A204.1 (cell line): ENCODE data around the gene PAM.

Experiments used
- FAIRE-seq: peaks from 2 replicates; lab custom pipeline; 2012; peaks lifted over from hg19 to GRCh38; lab: Jason Lieb, UNC

The PAM gene

GRCh38 chr5:102863058-102863457 lies 108.0 kb downstream of the PAM start:
- no peak for FAIRE-seq

DNA sequence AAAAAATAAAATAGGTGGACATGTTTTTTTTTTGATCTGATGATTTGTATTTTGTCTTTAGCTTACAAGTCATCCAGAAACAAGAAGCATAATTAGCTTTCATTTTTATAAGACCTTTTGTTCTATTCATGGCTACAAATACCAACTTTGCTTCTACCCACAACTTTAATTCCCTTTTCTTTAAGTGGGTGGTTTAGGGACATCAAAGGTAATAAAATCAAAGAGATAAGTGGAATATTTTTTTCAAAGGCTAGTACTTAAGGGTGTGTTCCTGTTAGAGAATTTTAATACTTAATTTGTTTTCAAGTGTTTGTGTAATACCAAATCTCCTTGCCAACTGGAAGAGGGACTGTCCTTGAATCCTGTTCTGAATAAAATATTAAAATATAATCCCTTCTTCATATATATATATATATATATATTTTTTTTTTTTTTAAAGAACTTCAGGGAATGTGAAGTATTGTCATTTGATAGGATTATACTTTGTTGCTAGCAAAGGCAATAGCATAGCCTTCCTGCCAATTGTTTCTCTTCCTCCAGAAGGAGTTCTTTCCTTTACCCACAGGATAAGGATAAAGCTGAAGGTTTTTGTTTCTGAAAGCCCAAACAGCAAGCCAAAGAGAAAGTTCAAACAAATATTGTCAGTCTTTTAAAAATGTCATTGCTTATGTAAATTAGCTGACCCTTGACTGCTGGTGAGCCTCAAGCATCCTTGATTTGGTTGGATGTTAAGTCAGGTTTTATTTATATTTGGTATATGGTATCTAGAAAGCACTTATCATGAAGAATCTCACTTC lies 108.9 kb downstream of the PAM start:
- no peak for FAIRE-seq

- FAIRE-seq, result no peak
Measured at GRCh38 chr5:102865171-102865509, 110.0 kb downstream of the PAM start.

DNA sequence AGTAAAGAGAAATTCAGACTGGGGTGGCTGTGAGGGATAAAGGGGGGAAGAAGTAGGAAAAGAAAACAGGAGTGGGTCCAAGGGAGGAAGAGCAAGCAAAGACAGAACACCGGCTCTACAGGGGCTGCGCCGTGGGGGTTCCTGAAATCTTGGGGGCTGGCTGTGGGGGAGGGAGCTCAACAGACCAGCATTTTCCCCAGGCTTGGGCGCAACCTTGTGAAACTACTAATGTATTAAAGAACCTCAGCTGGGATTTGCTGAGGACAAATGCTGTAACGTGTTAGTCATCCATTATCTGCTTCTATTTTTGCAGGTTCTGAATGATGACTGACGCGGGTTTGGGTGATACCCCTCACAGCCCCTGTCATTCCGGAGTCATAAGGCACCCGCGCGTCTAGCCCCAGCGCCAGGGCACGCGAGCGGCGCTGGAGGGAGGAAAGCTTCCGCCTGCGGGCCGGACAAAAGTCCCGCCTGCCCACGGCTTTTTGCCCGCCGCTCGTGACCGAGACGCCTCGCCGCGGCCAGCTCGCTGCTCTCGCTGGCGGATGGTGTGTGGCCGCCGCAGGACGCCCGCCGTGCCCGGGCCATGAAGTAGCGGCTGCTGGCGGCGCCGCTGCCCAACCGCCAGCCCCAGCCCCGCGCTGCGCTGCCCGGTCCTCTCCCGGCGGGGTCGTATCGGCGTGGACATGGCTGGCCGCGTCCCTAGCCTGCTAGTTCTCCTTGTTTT lies 110.6 kb downstream of the PAM start:
- no peak for FAIRE-seq

DNA sequence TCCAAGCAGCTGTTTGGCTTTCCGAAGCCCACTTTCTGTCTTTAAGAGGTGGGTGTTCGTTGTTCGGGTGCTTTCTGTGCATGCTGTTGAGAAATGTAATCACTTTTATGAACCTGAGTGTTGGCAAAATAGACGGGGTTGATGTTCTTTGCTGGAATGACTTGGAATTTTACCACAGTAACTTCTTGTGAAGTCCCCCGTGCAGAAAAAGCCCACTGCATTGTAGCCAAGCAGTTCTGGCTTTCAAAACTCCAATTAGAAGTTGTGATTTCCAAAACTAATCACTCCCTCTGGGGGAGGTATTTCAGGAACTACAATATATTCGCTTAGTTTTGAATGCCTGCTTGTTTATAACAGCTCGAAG lies 111.1 kb downstream of the PAM start:
- no peak for FAIRE-seq

- no peak for FAIRE-seq
Measured at GRCh38 chr5:102867992-102868662, 113.0 kb downstream of the PAM start.

GRCh38 chr5:102869230-102869629 lies 114.1 kb downstream of the PAM start:
- FAIRE-seq, result no peak

DNA sequence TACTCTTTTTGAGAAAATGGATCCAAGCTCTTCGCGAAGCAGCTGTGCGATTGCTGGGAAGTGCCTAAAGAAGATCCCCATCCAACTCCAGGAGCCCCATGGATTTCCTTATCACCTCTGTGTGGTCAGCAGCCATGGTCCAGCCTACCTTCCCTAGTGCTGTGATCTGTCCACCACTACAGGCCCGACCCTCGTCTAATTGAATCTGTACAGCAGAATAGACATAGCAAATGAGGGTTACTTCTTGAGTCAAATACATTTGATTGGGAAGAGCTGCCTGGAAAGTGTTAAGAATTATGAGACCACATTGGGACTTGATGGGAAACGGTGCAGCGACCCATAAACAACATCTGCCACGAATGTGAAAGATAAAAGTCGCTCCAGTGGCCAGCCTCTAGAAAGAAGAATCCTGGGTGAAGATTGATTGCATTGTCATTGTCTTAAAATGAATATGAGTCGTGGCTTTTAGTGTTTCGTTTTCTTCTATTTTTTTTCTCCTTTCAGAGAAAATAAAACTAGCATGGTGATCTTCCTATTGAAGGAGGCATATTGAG lies 118.4 kb downstream of the PAM start:
- no peak for FAIRE-seq

DNA sequence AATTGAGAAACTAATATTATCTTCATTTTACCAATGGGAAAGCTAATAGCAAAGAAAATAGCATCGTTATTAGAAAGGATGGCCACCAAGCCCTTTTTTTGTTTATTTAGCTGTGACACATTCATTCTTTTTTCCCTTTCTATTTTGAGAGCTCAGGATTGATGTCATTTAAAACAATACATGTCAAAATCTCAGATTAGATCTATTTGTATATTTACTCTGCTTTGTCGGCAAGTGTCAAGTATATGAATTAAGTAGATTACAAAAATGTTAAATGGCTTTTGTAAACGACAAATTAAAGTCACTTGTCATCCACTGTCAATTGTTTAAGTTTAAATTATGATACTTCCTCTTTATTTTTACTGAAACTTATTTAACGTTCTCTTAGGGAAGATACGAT lies 118.9 kb downstream of the PAM start:
- FAIRE-seq, result no peak

GRCh38 chr5:102875721-102876123 lies 120.6 kb downstream of the PAM start:
- no peak for FAIRE-seq

GRCh38 chr5:102876610-102877009 lies 121.5 kb downstream of the PAM start:
- no peak for FAIRE-seq

GRCh38 chr5:102879741-102880140 lies 124.6 kb downstream of the PAM start:
- FAIRE-seq, result no peak

GRCh38 chr5:102886586-102886985 lies 131.5 kb downstream of the PAM start:
- no peak for FAIRE-seq

DNA sequence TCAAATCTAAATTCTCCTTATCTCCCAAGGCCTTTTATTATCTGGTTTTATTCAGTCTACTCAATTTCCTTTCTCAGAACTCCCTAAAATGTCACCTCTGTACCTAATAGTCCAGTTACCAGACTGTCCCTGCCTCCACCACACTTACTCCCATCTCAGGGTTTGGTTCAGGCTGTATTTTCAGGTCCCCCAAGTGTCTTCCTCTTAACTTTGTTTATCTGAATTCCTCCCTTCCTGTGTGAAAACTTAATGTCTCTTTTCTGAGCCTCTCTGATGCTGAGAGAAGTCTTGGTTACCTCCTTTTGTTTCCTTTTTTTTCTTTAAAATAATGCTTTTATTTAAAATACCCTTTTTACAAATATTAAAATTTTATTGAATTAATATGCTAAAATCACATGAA lies 133.4 kb downstream of the PAM start:
- FAIRE-seq, result no peak

GRCh38 chr5:102889033-102889432 lies 133.9 kb downstream of the PAM start:
- no peak for FAIRE-seq

DNA sequence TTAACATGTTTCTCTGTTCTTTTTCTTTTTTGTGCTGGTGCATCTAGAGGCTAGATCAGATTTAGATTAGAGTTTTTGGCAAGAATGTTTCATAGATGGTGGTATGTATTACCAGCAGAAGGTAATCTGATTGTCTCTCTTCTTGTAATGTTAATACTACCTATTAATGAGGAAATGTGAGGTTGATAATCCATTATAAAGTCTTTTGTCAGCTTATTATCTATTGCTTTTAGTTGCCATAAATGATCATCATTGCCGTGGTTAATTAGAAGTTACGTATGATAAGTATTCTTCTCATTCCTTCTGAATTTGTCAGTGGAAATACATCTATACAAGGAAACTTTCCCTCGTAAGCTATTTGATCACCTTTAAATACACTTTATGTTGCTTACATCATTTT lies 135.0 kb downstream of the PAM start:
- FAIRE-seq, result no peak

- FAIRE-seq, result no peak
Measured at GRCh38 chr5:102891175-102891574, 136.1 kb downstream of the PAM start.

DNA sequence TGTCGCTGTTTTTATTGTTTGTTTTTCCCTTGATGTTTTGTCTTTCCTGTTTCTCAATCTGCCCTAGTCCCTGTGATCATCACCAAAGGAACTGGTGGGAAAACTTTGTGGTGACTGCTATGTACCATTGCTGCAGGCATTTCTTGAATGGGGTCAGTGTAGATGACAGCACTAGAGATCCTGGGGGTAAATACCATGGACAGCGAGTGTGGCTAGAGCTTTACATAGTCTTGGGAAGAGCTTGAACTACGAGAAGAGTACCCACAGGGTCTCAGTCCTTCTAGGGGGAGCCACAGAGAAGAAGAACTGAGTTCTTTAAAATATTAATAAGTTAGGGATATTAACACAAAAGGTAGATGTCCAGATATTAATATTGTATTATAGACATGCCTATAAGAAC lies 138.8 kb downstream of the PAM start:
- no peak for FAIRE-seq

DNA sequence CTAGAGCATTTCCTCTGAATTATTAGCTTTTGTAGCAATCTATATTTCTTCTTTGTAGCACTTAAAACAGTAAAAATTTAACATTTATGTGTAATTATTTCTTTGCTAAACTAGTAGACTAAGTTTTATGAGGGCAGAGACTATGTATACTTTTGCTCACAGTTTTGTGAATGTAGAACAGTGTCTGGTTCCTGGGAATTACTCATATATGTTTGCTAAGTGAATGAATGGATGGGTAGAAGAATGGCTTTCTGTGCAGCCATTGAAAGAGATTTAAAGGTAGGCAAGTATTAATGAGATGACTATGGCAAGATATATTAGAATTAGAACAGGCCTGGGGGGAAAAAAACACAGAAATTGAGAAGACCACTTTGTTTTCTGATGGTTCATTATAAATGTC lies 140.1 kb downstream of the PAM start:
- FAIRE-seq, result no peak

- no peak for FAIRE-seq
Measured at GRCh38 chr5:102895976-102896375, 140.9 kb downstream of the PAM start.

DNA sequence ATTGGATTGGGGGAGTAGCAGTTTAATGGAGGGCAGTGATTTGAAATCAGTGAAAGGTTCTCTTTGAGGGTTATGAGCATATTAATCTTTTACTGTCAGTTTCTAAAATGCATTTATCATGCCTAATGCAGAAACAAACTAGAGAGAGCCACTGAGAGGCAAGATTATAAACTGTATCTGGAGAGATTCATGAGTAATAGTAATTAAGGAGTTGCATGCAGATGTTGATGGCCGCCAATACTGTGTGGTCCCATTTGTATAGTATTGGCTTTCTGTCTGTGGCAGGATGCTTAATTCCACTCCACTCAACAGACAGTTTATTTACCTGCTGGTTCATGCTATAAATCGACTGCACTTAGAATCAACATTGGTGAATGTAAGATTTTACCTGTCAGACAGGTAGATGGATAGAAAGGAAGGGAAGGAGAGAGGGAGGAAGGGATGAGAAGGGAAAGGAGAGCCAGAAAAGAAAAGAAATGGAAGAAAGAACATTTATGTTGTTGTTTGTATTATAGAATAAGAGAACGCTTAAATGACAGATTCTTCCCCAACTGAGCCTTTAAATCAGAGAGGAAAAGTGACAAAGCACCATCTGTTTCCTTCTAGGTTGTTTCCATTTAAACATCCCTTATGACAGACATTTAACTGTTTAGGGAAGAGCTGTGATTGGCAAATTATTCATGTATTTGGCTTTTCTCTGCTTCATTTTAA lies 146.5 kb downstream of the PAM start:
- FAIRE-seq, result no peak

DNA sequence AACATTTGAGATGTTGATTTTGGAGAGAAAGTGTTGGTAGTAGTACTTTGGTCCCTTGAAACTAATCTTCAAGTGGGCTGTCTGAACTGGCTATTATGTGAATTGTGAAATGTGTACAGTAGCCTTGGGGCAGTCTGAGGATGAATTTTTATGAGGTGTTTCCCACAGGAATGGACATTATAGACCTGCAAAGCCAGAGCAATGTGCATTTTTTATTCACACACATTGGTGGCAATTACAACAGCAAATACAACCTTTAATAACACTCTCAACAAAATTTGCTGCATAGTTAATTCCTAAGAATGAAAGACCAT lies 147.0 kb downstream of the PAM start:
- no peak for FAIRE-seq

DNA sequence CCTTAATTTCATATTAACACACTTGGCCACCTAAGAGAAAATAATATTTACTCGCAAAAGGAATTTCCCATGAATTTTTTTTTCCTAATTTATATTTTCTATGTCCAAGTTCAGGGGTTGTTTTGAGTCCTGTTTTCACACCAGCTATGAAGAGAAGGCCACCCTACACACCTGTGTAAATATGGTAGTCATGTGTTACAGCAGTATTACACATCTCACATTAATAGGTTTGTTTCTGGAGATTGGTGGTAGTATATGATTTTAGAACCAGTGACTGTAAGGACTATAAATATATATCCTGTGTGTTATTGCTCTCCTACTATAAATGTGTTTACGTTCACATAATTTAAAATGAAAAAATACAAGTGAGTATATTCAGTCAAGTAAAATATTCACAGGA lies 147.5 kb downstream of the PAM start:
- no peak for FAIRE-seq
